GM19395 (cell line): ENCODE data around the gene DPEP1.
"Not testable (repeated sequence)": the region's sequence is repeated elsewhere in the genome, so short reads cannot be mapped to it uniquely, and the experiment has no call there.

Experiments used
- ATAC-seq: cut with Tn5 transposase; IDR thresholded peaks from one replicate; pipeline ENCODE4 v1.9.1; 2021; ENCODE audit warnings: mild to moderate bottlenecking, moderate library complexity; ENCODE audit not compliant: unreplicated experiment

DPEP1 gene

GRCh38 chr16:89618109-89618998 lies 4.9 kb downstream of the DPEP1 start:
- ATAC-seq, result no peak

GRCh38 chr16:89619840-89620239 lies 6.4 kb downstream of the DPEP1 start:
- ATAC-seq, result no peak

GRCh38 chr16:89620406-89620841 lies 7.0 kb downstream of the DPEP1 start:
- no peak for ATAC-seq

GRCh38 chr16:89621136-89621697 lies 7.8 kb downstream of the DPEP1 start:
- no peak for ATAC-seq

- no peak for ATAC-seq
These were observed 8.4 kb downstream of the DPEP1 start for GRCh38 chr16:89621698-89622409.

- ATAC-seq, result no peak
These were observed 10.2 kb downstream of the DPEP1 start for GRCh38 chr16:89623511-89624261.

GRCh38 chr16:89624777-89625761 lies 11.6 kb downstream of the DPEP1 start:
- no peak for ATAC-seq

GRCh38 chr16:89629827-89630610 lies 16.6 kb downstream of the DPEP1 start:
- no peak for ATAC-seq

GRCh38 chr16:89633064-89633631 lies 19.7 kb downstream of the DPEP1 start:
- no peak for ATAC-seq

GRCh38 chr16:89634463-89635385 lies 21.3 kb downstream of the DPEP1 start:
- not testable (repeated sequence) for ATAC-seq

GRCh38 chr16:89636663-89637062 lies 23.2 kb downstream of the DPEP1 start:
- no peak for ATAC-seq

GRCh38 chr16:89637379-89637778 lies 23.9 kb downstream of the DPEP1 start:
- ATAC-seq, result no peak

GRCh38 chr16:89638455-89638854 lies 25.0 kb downstream of the DPEP1 start:
- ATAC-seq, result no peak

- no peak for ATAC-seq
These were observed 25.9 kb downstream of the DPEP1 start for GRCh38 chr16:89639385-89639784.

- no peak for ATAC-seq
These were observed 28.1 kb downstream of the DPEP1 start for GRCh38 chr16:89641458-89642119.

GRCh38 chr16:89642574-89642973 lies 29.1 kb downstream of the DPEP1 start:
- no peak for ATAC-seq

GRCh38 chr16:89643769-89644300 lies 30.4 kb downstream of the DPEP1 start:
- no peak for ATAC-seq
